B cell (primary cell): Measurements from ENCODE around the gene PTPRN.

ENCODE experiments used
- EZH2 ChIP-seq: IDR thresholded peaks from 2 replicates; pipeline ENCODE4 v1.6.1; 2012; ENCODE audit warnings: borderline replicate concordance, low read depth, mild to moderate bottlenecking, moderate library complexity, low read length; ENCODE audit not compliant: insufficient read depth, poor library complexity, severe bottlenecking
- TF ChIP-seq, protein P1 (sequence below): fragments of 200-600 bp; IDR thresholded peaks from one replicate; pipeline ENCODE4 v1.8.0; 2022; ENCODE audit warnings: antibody characterized with exemption, mild to moderate bottlenecking

GRCh38 chr2:219270055-219270372 is 39.2 kb downstream of the PTPRN start:
- TF ChIP-seq, protein P1, sequence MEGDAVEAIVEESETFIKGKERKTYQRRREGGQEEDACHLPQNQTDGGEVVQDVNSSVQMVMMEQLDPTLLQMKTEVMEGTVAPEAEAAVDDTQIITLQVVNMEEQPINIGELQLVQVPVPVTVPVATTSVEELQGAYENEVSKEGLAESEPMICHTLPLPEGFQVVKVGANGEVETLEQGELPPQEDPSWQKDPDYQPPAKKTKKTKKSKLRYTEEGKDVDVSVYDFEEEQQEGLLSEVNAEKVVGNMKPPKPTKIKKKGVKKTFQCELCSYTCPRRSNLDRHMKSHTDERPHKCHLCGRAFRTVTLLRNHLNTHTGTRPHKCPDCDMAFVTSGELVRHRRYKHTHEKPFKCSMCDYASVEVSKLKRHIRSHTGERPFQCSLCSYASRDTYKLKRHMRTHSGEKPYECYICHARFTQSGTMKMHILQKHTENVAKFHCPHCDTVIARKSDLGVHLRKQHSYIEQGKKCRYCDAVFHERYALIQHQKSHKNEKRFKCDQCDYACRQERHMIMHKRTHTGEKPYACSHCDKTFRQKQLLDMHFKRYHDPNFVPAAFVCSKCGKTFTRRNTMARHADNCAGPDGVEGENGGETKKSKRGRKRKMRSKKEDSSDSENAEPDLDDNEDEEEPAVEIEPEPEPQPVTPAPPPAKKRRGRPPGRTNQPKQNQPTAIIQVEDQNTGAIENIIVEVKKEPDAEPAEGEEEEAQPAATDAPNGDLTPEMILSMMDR: no peak
- TF ChIP-seq EZH2: no peak
